PC-9 (cell line): ENCODE results near the gene AKT1. TPM values are rescaled to one million over a fixed set of nuclear protein-coding genes. Genes with fewer than 3 reads are reported as not detected.

Experiments
- BruUV-seq: library from RNA; stranded (reverse); fragments of 400-500 nt; replicated peaks from 2 replicates; lab custom pipeline; 2021; lab: Mats Ljungman, UMichigan
- CTCF ChIA-PET: fragments of 300-600 bp; sonication (Branson Sonifier 250); formaldehyde crosslinking; loops from one replicate; lab custom pipeline; 2022; ENCODE audit warnings: antibody characterized with exemption; lab: Charles Lee
- POLR2A ChIA-PET: fragments of 300-600 bp; sonication (Branson Sonifier 250); formaldehyde crosslinking; loops from one replicate; lab custom pipeline; 2022; ENCODE audit warnings: antibody characterized with exemption; ENCODE audit not compliant: unreplicated experiment; lab: Charles Lee
- DNase-seq, 2 experiments: peaks; one replicate each; pipeline versions ENCODE4 v3.0.0 to v3.0.0-alpha.2; 2015 to 2022; ENCODE audit warnings: mixed read lengths in 1 of 2
- H2AFZ ChIP-seq: fragments of 200-600 bp; sonication (generic); 2 replicates; pipeline ENCODE4 v1.8.1; 2017; ENCODE audit warnings: antibody characterized with exemption
- H3F3A ChIP-seq: fragments of 200-600 bp; sonication (generic); 2 replicates; pipeline ENCODE4 v1.8.1; 2017; ENCODE audit warnings: antibody characterized with exemption, mild to moderate bottlenecking, low read depth; ENCODE audit not compliant: insufficient read depth
- H3K27ac ChIP-seq: fragments of 200-600 bp; sonication (generic); 2 replicates; pipeline ENCODE4 v1.6.1; 2016; ENCODE audit warnings: mixed run types
- H3K27me3 ChIP-seq: fragments of 200-600 bp; sonication (generic); 2 replicates; pipeline ENCODE4 v1.6.1; 2016; ENCODE audit warnings: low read depth, mixed run types; ENCODE audit not compliant: insufficient read depth
- H3K36me3 ChIP-seq: fragments of 200-600 bp; sonication (generic); 2 replicates; pipeline ENCODE4 v1.6.1; 2016; ENCODE audit warnings: low read depth, mixed run types
- H3K4me1 ChIP-seq: fragments of 200-600 bp; sonication (generic); replicated peaks from 2 replicates; pipeline ENCODE4 v1.6.1; 2016; ENCODE audit warnings: mixed run types; ENCODE audit not compliant: insufficient read depth
- H3K4me2 ChIP-seq: fragments of 200-600 bp; sonication (generic); 2 replicates; pipeline ENCODE4 v1.6.1; 2017; ENCODE audit warnings: mixed run types
- H3K4me3 ChIP-seq: fragments of 200-600 bp; sonication (generic); 2 replicates; pipeline ENCODE4 v1.6.1; 2016; ENCODE audit warnings: mixed run types
- H3K79me2 ChIP-seq: fragments of 200-600 bp; sonication (generic); 2 replicates; pipeline ENCODE4 v1.6.1; 2017; ENCODE audit warnings: low read depth, mixed run types
- H3K9me2 ChIP-seq: fragments of 200-600 bp; sonication (generic); 2 replicates; pipeline ENCODE4 v1.8.1; 2017; ENCODE audit warnings: mild to moderate bottlenecking; ENCODE audit not compliant: insufficient read depth
- H3K9me3 ChIP-seq: fragments of 200-600 bp; sonication (generic); 2 replicates; pipeline ENCODE4 v1.8.1; 2016; ENCODE audit warnings: low read depth; ENCODE audit not compliant: insufficient read depth
- H4K20me1 ChIP-seq: fragments of 200-600 bp; sonication (generic); 2 replicates; pipeline ENCODE4 v1.8.1; 2017; ENCODE audit not compliant: insufficient read depth
- EZH2 ChIP-seq: fragments of 200-600 bp; sonication (generic); IDR thresholded peaks from 2 replicates; pipeline ENCODE4 v1.8.0; 2017; ENCODE audit warnings: antibody characterized with exemption, low read depth
- intact Hi-C: fragments of 100-400 bp; cut with micrococcal nuclease; formaldehyde crosslinking; loops from one replicate; pipeline ENCODE4 v1.10.0; 2022; ENCODE audit not compliant: unreplicated experiment
- total RNA-seq: library from RNA; stranded (reverse); gene quantifications from 2 replicates; pipeline ENCODE4 v1.2.3, GENCODE V29; 2021
- TF ChIP-seq, protein P1 (sequence below): fragments of 200-600 bp; sonication (generic); conservative IDR thresholded peaks from 2 replicates; pipeline ENCODE4 v1.6.1; 2017; ENCODE audit warnings: mixed run types, antibody characterized with exemption, mild to moderate bottlenecking, moderate library complexity

The AKT1 gene
- total RNA-seq, 1 experiment from 2014 or later, result 107 TPM

DNA sequence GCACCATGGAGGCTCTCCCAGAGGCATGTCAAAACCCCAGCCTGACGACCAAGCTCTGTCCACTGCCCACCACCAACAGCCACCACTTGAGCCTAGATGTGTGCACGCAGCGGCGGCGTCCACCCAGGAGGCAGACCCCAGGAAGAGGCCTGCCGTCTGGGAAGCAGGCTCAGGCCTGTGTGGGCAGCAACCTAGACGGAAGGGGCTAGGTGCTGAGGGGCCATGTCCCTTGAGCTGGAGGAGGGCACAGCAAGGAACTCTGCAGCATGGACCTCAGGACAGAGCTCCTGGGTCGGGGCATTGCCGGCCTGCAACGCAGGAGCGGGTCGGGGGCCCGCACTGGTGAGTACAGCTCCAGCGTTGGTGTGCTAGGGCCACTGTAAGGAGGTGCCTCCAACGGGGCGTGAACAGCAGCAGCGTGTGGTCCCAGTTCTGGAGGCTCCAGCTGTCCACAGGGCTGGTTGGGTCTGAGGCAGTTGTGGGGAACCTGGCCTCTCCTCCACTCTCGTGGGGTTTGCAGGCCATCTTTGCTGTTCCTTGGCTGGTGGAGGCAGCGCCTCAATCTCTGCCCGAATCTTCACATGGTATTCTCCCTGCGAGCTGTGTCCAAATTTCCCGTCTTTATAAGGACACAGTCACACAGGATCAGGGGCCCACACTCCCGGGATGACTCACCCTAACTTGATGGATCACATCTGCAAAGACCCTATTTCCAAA lies 25.8 kb upstream of the AKT1 start:
- no peaks in the 10 kb centered on the region for H3K36me3 ChIP-seq
- H3K4me3 ChIP-seq, result no peak overlapping the region
- intact Hi-C loops, result no loop called here
- H4K20me1 ChIP-seq, result no peaks in the 10 kb centered on the region
- H2AFZ ChIP-seq, result no peak overlapping the region
- no peak overlapping the region for H3K27ac ChIP-seq
- no peaks in the 10 kb centered on the region for H3K27me3 ChIP-seq
- TF ChIP-seq EZH2, result no peak
- TF ChIP-seq, protein P1, sequence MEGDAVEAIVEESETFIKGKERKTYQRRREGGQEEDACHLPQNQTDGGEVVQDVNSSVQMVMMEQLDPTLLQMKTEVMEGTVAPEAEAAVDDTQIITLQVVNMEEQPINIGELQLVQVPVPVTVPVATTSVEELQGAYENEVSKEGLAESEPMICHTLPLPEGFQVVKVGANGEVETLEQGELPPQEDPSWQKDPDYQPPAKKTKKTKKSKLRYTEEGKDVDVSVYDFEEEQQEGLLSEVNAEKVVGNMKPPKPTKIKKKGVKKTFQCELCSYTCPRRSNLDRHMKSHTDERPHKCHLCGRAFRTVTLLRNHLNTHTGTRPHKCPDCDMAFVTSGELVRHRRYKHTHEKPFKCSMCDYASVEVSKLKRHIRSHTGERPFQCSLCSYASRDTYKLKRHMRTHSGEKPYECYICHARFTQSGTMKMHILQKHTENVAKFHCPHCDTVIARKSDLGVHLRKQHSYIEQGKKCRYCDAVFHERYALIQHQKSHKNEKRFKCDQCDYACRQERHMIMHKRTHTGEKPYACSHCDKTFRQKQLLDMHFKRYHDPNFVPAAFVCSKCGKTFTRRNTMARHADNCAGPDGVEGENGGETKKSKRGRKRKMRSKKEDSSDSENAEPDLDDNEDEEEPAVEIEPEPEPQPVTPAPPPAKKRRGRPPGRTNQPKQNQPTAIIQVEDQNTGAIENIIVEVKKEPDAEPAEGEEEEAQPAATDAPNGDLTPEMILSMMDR, result no peak
- ChIA-PET CTCF (interaction anchor here (0.6 kb wide), 1 partner anchor 312 kb away, joined by 3 read pairs; no protein-coding TSS in a partner anchor), POLR2A (no interaction called here)
- no TSS peak for BruUV-seq
- H3K9me3 ChIP-seq, result no peaks in the 10 kb centered on the region
- DNase-seq, result peak in 1 of 2 experiments; percentile 9
- peaks cover 8% of the 10 kb centered on the region; the same call in 1 of the 2 replicates for H3F3A ChIP-seq
- peaks cover 15% of the 10 kb centered on the region; the same call in 1 of the 2 replicates for H3K4me1 ChIP-seq
- peaks cover 18% of the 10 kb centered on the region for H3K79me2 ChIP-seq
- no peak overlapping the region for H3K4me2 ChIP-seq
- H3K9me2 ChIP-seq, result no peaks in the 10 kb centered on the region

DNA sequence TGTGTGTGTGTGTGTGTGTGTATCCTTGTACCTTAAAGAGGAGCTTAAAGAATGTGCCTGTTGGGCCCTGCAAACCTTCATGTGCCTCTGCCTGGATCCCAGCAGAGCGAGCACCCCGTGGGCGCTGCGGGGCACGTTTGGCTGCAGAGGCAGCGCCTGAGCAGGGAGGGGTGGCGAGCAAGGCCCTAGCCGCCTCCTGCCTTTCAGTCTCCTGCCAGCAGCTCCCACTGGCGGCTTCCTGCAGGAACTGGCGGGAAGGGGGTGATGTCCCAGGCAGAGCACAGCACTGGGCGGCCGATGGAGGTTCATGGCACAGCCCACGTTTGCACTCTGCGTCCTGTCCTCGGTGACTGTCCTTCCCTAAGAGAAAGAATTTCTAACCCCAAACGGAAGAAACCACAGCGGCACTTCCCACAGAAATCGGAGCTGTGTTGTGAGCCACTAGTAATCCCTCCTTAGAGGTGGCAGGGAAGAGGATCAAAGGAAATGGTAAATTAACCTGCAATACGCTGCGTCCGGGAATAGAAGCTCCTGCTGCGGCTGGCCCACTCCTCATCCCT lies 25.2 kb upstream of the AKT1 start:
- peak in 1 of 2 experiments; percentile 11 for DNase-seq
- no peak overlapping the region for H3K27ac ChIP-seq
- H3K79me2 ChIP-seq, result peaks cover 19% of the 10 kb centered on the region
- ChIA-PET CTCF (no interaction called here), POLR2A (no interaction called here)
- H2AFZ ChIP-seq, result no peak overlapping the region
- TF ChIP-seq EZH2, result no peak
- TF ChIP-seq, protein P1, result no peak
- no peak overlapping the region for H3K4me2 ChIP-seq
- H3K4me1 ChIP-seq, result peaks cover 11% of the 10 kb centered on the region; the same call in 1 of the 2 replicates
- H3K27me3 ChIP-seq, result no peaks in the 10 kb centered on the region
- BruUV-seq, result no TSS peak
- H3K9me2 ChIP-seq, result no peaks in the 10 kb centered on the region
- no peak overlapping the region for H3K4me3 ChIP-seq
- no peaks in the 10 kb centered on the region for H3K9me3 ChIP-seq
- no peaks in the 10 kb centered on the region for H4K20me1 ChIP-seq
- no peaks in the 10 kb centered on the region for H3K36me3 ChIP-seq
- intact Hi-C loops, result no loop called here
- peaks cover 9% of the 10 kb centered on the region; the same call in 1 of the 2 replicates for H3F3A ChIP-seq

DNA sequence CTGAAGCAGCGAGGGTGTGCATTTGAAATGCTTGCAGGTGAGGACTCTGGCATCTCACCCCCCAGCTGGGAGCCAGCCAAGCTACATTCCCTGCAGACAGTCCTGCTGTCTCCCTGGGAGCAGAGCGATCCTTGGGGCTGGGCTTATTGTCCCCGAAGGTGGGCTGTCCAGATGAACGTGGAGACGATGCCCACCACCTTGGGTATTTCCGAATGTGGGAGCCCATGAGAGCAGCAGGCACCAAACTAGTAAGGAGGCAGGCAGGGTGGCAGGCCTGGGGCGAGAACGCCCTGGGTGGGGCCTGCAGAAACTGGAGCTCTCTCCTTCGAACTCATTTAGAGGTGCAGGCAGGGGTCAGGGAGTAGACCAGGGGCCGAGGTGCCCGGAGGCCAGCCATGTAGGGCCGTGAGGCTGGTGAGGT lies 23.8 kb upstream of the AKT1 start:
- H3K4me2 ChIP-seq, result no peak overlapping the region
- H3K4me3 ChIP-seq, result no peak overlapping the region
- no peaks in the 10 kb centered on the region for H3K9me3 ChIP-seq
- H3K9me2 ChIP-seq, result no peaks in the 10 kb centered on the region
- H4K20me1 ChIP-seq, result no peaks in the 10 kb centered on the region
- peaks cover 27% of the 10 kb centered on the region for H3K79me2 ChIP-seq
- no peak for DNase-seq
- intact Hi-C loops, result no loop called here
- H3F3A ChIP-seq, result peaks cover 21% of the 10 kb centered on the region
- BruUV-seq, result no TSS peak
- no peak overlapping the region for H3K27ac ChIP-seq
- peaks cover 15% of the 10 kb centered on the region; the same call in 1 of the 2 replicates for H3K4me1 ChIP-seq
- no peaks in the 10 kb centered on the region for H3K36me3 ChIP-seq
- no peaks in the 10 kb centered on the region for H3K27me3 ChIP-seq
- TF ChIP-seq EZH2, result no peak
- TF ChIP-seq, protein P1, result no peak
- CTCF ChIA-PET, result no interaction called here
- H2AFZ ChIP-seq, result no peak overlapping the region
- POLR2A ChIA-PET, result no interaction called here
